H1 (cell line): ENCODE data around the gene GPR155. TPM values are rescaled to one million over a fixed set of nuclear protein-coding genes. Genes with fewer than 3 reads are reported as not detected.

Source experiments
- CTCF ChIA-PET: fragments of 300-600 bp; sonication (Branson Sonifier 250); formaldehyde crosslinking; loops from one replicate; lab custom pipeline; 2021; ENCODE audit not compliant: partially characterized antibody; lab: Charles Lee
- POLR2A ChIA-PET: fragments of 300-600 bp; sonication (Branson Sonifier 250); formaldehyde crosslinking; loops from one replicate; lab custom pipeline; 2021; ENCODE audit warnings: inconsistent platforms; ENCODE audit not compliant: partially characterized antibody; lab: Charles Lee
- DNase-seq, 2 experiments: peaks; one replicate each; pipeline versions ENCODE4 v3.0.0 to v3.0.0-alpha.2; 2010 to 2022; ENCODE audit warnings: low spot score in 2 of 2, low read depth in 1 of 2, mixed read lengths in 1 of 2
- FAIRE-seq: peaks from 2 replicates; lab custom pipeline; 2011; peaks lifted over from hg19 to GRCh38; lab: Jason Lieb, UNC
- H2AFZ ChIP-seq: 2 replicates; pipeline ENCODE4 v1.8.1; 2012; ENCODE audit warnings: low read length, inconsistent platforms
- H2AK5ac ChIP-seq: 2 replicates; pipeline ENCODE4 v1.6.1; 2013; ENCODE audit warnings: low read depth, low read length
- H2BK120ac ChIP-seq: replicated peaks from 2 replicates; pipeline ENCODE3; 2013; ENCODE audit warnings: low read depth, low read length, inconsistent platforms
- H2BK12ac ChIP-seq: 2 replicates; pipeline ENCODE4 v1.6.1; 2013; ENCODE audit warnings: low read depth, low read length
- H2BK15ac ChIP-seq: 2 replicates; pipeline ENCODE4 v1.6.1; 2013; ENCODE audit warnings: low read length
- H2BK20ac ChIP-seq: 2 replicates; pipeline ENCODE4 v1.6.1; 2013; ENCODE audit warnings: low read length
- H2BK5ac ChIP-seq: 2 replicates; pipeline ENCODE4 v1.6.1; 2013; ENCODE audit warnings: low read depth, low read length
- H3K14ac ChIP-seq: 2 replicates; pipeline ENCODE4 v1.6.1; 2013; ENCODE audit warnings: inconsistent platforms; ENCODE audit not compliant: insufficient read length
- H3K18ac ChIP-seq: 2 replicates; pipeline ENCODE4 v1.6.1; 2013; ENCODE audit warnings: low read length; ENCODE audit errors: extremely low read depth
- H3K23ac ChIP-seq: 2 replicates; pipeline ENCODE4 v1.6.1; 2013; ENCODE audit warnings: inconsistent platforms; ENCODE audit not compliant: insufficient read length
- H3K23me2 ChIP-seq: 2 replicates; pipeline ENCODE4 v1.6.1; 2013; ENCODE audit warnings: low read depth, low read length
- H3K27ac ChIP-seq: 2 replicates; pipeline ENCODE4 v1.6.1; 2011; ENCODE audit warnings: low read depth, low read length, inconsistent platforms
- H3K27me3 ChIP-seq, 4 experiments: replicated peaks in 1 of 4; 1 replicate in 1 of 4; 2 replicates in 3 of 4; pipeline versions ENCODE4 v1.6.1 to v1.8.1; 2011 to 2013; ENCODE audit warnings: low read length in 3 of 4, mild to moderate bottlenecking in 3 of 4, inconsistent platforms in 2 of 4, mixed read lengths in 2 of 4, moderate library complexity in 1 of 4; ENCODE audit not compliant: control insufficient read depth in 3 of 4, insufficient read depth in 3 of 4; ENCODE audit errors: extremely low read depth in 1 of 4
- H3K36me3 ChIP-seq, 4 experiments: 2 replicates each; pipeline versions ENCODE4 v1.6.1 to v1.8.1; 2011 to 2013; ENCODE audit warnings: mild to moderate bottlenecking in 4 of 4, low read length in 3 of 4, moderate library complexity in 2 of 4, control low read depth in 1 of 4, inconsistent platforms in 1 of 4; ENCODE audit not compliant: insufficient read depth in 4 of 4, control insufficient read depth in 2 of 4
- H3K4ac ChIP-seq: replicated peaks from 2 replicates; pipeline ENCODE3; 2013; ENCODE audit warnings: low read length, low read depth, mixed read lengths, inconsistent platforms; ENCODE audit not compliant: insufficient read length
- H3K4me1 ChIP-seq, 4 experiments: replicated peaks in 1 of 4; 1 replicate in 1 of 4; 2 replicates in 3 of 4; pipeline versions ENCODE4 v1.6.1 to v1.8.1; 2011 to 2013; ENCODE audit warnings: low read length in 3 of 4, inconsistent platforms in 2 of 4, mixed read lengths in 1 of 4; ENCODE audit not compliant: insufficient read depth in 4 of 4, control insufficient read depth in 3 of 4
- H3K4me2 ChIP-seq, 2 experiments: 2 replicates each; pipeline versions ENCODE4 v1.6.1 to v1.8.1; 2011 to 2013; ENCODE audit warnings: low read depth in 2 of 2, low read length in 2 of 2, control low read depth in 1 of 2, inconsistent platforms in 1 of 2, mild to moderate bottlenecking in 1 of 2; ENCODE audit not compliant: insufficient read depth in 1 of 2
- H3K4me3 ChIP-seq, 4 experiments: fragments of 200-600, 300-600 bp in 1 of 4; sonication (generic), shearing (Covaris generic), sonication (Bioruptor Twin) in 1 of 4; 2 replicates each; pipeline versions ENCODE4 v1.5.1 to v1.8.1; 2011 to 2016; ENCODE audit warnings: low read length in 4 of 4, low read depth in 3 of 4, control low read depth in 2 of 4, inconsistent platforms in 2 of 4, mild to moderate bottlenecking in 2 of 4, mixed read lengths in 1 of 4, moderate library complexity in 1 of 4; ENCODE audit not compliant: insufficient read depth in 2 of 4; ENCODE audit errors: extremely low read depth in 1 of 4
- H3K56ac ChIP-seq: replicated peaks from 2 replicates; pipeline ENCODE3; 2013; ENCODE audit warnings: low read depth, mild to moderate bottlenecking, mixed read lengths, low read length, inconsistent platforms; ENCODE audit not compliant: insufficient read length
- H3K79me1 ChIP-seq: 2 replicates; pipeline ENCODE4 v1.6.1; 2013; ENCODE audit warnings: low read depth, low read length, control low read depth
- H3K79me2 ChIP-seq, 2 experiments: 2 replicates each; pipeline versions ENCODE4 v1.6.1 to v1.8.1; 2012 to 2013; ENCODE audit warnings: low read length in 2 of 2, mild to moderate bottlenecking in 2 of 2, inconsistent platforms in 1 of 2; ENCODE audit not compliant: insufficient read depth in 2 of 2, control insufficient read depth in 1 of 2
- H3K9ac ChIP-seq, 4 experiments: replicated peaks in 1 of 4; 1 replicate in 1 of 4; 2 replicates in 3 of 4; pipeline versions ENCODE4 v1.6.1 to v1.8.1; 2011 to 2013; ENCODE audit warnings: low read depth in 3 of 4, low read length in 3 of 4, control low read depth in 2 of 4, mild to moderate bottlenecking in 2 of 4, moderate library complexity in 2 of 4, inconsistent platforms in 1 of 4; ENCODE audit errors: extremely low read depth in 1 of 4
- H3K9me3 ChIP-seq, 2 experiments: 2 replicates each; pipeline versions ENCODE4 v1.6.1 to v1.8.1; 2012 to 2013; ENCODE audit warnings: mild to moderate bottlenecking in 2 of 2, moderate library complexity in 2 of 2, control low read depth in 1 of 2, inconsistent platforms in 1 of 2, low read depth in 1 of 2, low read length in 1 of 2, mixed read lengths in 1 of 2; ENCODE audit not compliant: insufficient read depth in 2 of 2
- H4K20me1 ChIP-seq, 2 experiments: replicated peaks in 1 of 2; 2 replicates each; pipeline versions ENCODE3 to v1.8.1; 2011 to 2013; ENCODE audit warnings: inconsistent platforms in 2 of 2, low read length in 2 of 2, mild to moderate bottlenecking in 1 of 2; ENCODE audit not compliant: insufficient read depth in 2 of 2, control insufficient read depth in 1 of 2
- H4K5ac ChIP-seq: 2 replicates; pipeline ENCODE4 v1.6.1; 2013; ENCODE audit warnings: low read length, low read depth, mixed read lengths, inconsistent platforms; ENCODE audit not compliant: insufficient read length
- H4K8ac ChIP-seq: 2 replicates; pipeline ENCODE4 v1.8.0; 2013; ENCODE audit warnings: mild to moderate bottlenecking, moderate library complexity, low read length, inconsistent platforms; ENCODE audit not compliant: insufficient read depth; ENCODE audit errors: extremely low read depth
- H4K91ac ChIP-seq: replicated peaks from 2 replicates; pipeline ENCODE3; 2013; ENCODE audit warnings: low read length, mixed read lengths, inconsistent platforms; ENCODE audit not compliant: insufficient read length
- JUN ChIP-seq: IDR thresholded peaks from 2 replicates; pipeline ENCODE4 v1.6.1; 2011; ENCODE audit warnings: low read depth, mild to moderate bottlenecking, improper control_type of control experiment, low read length
- polyA plus RNA-seq, 7 experiments: library from polyadenylated mRNA; depleted of rRNA in 3 of 7; stranded (reverse) in 5 of 7; unstranded in 2 of 7; fragments of >200 nt in 5 of 7; fragments of 200-250 nt in 2 of 7; gene quantifications; 1 replicate in 5 of 7; 2 replicates in 1 of 7; 4 replicates in 1 of 7; pipeline versions ENCODE4 v1.2.1 to v1.2.3, GENCODE V29; 2011 to 2013; ENCODE audit warnings: missing spikeins in 2 of 7, mixed read lengths in 2 of 7
- total RNA-seq: library from RNA; stranded (reverse); fragmentation: NEBNext Ultra II Directional; extraction: Animal tissue kit (Norgen Biotek cat#: 25700); gene quantifications from 2 replicates; pipeline ENCODE4 v1.2.1, GENCODE V29; 2021

Gene GPR155
- total and polyA plus RNA-seq, 2 of the 8 experiments (the other 6 are each of a cell fraction or from before 2014, with no cell fraction given): 0.26 to 2.1 TPM

GRCh38 chr2:174400853-174401252, 86.0 kb downstream of the GPR155 start:
- Histone ChIP-seq H3K14ac (no peak overlapping the region), H3K27ac (no peak overlapping the region), H2BK120ac (no peak overlapping the region), H3K23ac (no peak overlapping the region), H4K5ac (no peak overlapping the region), H2AK5ac (no peak overlapping the region), H4K20me1 (no peaks in the 10 kb centered on the region), H4K8ac (no peak overlapping the region), H3K4me2 (no peak overlapping the region), H3K9ac (no peak overlapping the region), H3K27me3 (no peaks in the 10 kb centered on the region), H3K23me2 (no peaks in the 10 kb centered on the region), H3K36me3 (no peaks in the 10 kb centered on the region), H3K4me1 (no peaks in the 10 kb centered on the region), H2AFZ (no peak overlapping the region), H2BK15ac (no peak overlapping the region), H4K91ac (no peak overlapping the region), H3K79me2 (no peaks in the 10 kb centered on the region), H2BK20ac (no peak overlapping the region), H3K18ac (no peak overlapping the region), H2BK12ac (no peak overlapping the region), H3K4ac (no peak overlapping the region), H3K9me3 (no peaks in the 10 kb centered on the region; a peak in 1 of 4 replicates), H2BK5ac (no peak overlapping the region), H3K56ac (no peak overlapping the region), H3K79me1 (no peaks in the 10 kb centered on the region), H3K4me3 (no peak overlapping the region)
- DNase-seq (no peak), FAIRE-seq (no peak)
- ChIA-PET CTCF (no interaction called here), POLR2A (interaction anchor here (1.2 kb wide), 1 partner anchor 10 kb away, joined by 5 read pairs; no protein-coding TSS in a partner anchor)
- TF ChIP-seq JUN: no peak
